SIG-M5 treated with dmso at 0.1 percent for 504 hours (cell line): ENCODE measurements around the gene OTOA.
"Not testable (repeated sequence)": the region's sequence is repeated elsewhere in the genome, so short reads cannot be mapped to it uniquely, and the experiment has no call there.

ENCODE experiments used
- DNase-seq: peaks from one replicate; lab custom pipeline; 2025; ENCODE audit not compliant: unreplicated experiment; lab: John Stamatoyannopoulos, UW

Gene OTOA

DNA sequence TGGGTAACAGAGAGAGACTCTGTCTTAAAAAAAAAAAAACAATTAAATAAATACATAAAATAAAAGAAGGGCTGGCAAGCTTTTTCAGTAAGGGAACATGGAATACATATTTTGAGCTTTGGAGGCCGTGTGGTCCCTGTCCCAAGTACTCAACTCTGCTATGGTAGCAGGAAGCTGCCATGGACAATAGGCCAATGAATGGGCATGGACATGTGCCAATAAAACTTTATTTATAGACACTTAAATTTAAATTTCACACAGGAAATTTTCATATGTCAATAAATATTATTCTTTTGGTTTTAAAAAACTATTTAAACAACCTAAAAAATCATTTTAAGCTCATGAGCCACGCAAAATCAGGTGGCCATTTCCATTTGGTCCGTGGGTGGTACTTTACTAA, 3.8 kb downstream of the OTOA start:
- DNase-seq = no peak

GRCh38 chr16:21673469-21673868, 9.7 kb downstream of the OTOA start:
- no peak for DNase-seq

- not testable (repeated sequence) for DNase-seq
Observed at GRCh38 chr16:21674456-21674855, 10.7 kb downstream of the OTOA start.

DNA sequence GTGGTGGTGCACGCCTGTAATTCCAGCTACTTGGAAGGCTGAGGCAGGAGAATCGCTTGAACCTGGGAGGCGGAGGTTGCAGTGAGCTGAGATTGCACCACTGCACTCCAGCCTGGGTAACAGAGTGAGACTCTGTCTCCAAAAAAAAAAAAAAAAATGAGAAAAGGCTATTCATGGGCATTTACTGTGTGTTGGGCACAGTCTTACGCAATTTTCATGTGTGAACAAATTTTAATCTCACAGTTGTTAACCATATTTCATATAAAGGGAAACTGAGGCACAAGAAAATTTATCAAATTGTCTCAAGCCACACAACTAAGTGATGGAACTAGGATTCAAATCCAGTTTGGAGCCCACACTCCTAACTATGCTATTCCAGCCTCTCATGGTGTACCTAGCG, 16.9 kb downstream of the OTOA start:
- not testable (repeated sequence) for DNase-seq

GRCh38 chr16:21683184-21683583, 19.4 kb downstream of the OTOA start:
- DNase-seq = no peak

GRCh38 chr16:21684199-21684598, 20.4 kb downstream of the OTOA start:
- DNase-seq = no peak

GRCh38 chr16:21685034-21685455, 21.3 kb downstream of the OTOA start:
- no peak for DNase-seq

DNA sequence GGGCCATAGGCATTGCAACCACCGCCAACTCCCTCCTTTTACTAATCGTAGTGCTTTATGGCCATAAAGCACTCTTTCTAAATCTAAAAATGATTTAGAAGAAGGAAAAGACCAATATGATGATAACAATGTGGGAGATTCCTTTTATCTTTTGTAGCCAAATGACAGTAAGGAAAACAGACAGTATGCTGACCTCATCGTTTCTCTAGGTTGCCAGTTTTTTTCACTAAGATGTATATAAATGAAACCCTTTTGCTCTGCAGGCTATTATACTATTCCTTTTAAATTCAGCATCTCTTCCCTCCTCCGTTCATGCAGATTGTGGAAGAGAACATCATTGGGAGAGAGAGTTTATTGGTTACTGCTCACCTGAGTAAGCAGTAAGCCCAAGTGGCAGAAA, 25.3 kb downstream of the OTOA start:
- DNase-seq = no peak

- not testable (repeated sequence) for DNase-seq
Observed at GRCh38 chr16:21690967-21691366, 27.2 kb downstream of the OTOA start.

GRCh38 chr16:21694609-21695008, 30.8 kb downstream of the OTOA start:
- no peak for DNase-seq

DNA sequence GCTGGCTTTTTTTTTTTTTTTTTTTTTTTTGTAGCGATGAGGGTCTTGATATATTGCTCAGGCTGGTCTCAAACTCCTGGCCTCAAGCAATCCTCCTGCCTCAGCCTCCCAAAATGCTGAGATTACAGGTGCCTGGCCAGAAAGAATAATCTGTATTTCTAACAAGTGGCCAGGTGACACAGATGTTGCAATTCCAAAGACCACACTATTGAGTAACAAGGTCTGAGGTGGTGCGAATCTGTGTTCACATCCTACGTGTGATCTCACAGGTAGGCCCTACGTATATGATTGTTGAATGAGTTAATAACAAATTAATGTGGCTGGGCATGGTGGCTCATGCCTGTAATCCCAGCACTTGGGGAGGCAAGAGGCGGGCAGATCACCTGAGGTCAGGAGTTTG, 33.3 kb downstream of the OTOA start:
- DNase-seq = no peak

DNA sequence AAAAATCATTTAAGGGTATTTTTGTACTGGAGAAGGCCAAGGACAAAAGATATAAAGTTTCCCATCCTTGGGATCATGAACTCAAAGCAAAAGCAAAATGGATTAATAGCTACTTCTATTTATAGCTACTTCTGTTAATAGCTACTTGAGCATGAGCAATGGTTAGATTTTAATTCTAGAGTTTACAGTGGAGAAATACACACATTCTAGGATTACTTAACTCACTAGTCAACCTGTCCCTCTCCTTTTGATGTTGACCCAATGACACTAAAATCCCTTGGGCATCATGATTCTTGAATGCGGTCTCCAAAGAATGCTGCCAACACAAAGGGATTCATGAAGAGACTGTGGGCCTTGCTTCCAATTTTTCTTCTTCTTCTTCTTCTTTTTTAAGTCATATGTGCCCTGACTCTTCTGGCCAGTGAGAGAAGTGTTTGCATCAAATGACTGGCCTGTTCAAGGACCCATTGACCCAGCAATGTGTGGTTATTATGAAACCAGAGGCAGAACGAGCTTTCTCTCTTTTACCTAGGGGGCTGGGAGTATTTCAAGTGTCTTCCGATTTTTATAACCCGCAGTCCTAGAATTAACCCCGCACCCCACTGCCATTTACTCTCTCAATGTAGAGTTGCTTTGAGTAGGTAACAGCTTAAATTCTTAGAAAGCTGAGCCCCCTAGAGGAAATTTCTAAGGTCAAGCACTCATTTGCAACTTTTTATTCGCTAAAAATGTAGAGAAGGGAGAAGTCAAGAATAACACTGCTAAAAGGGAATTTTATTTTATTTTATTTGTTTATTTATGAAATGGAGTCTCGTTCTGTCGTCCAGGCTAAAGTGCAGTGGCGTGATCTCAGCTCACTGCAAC, 34.6 kb downstream of the OTOA start:
- no peak for DNase-seq

DNA sequence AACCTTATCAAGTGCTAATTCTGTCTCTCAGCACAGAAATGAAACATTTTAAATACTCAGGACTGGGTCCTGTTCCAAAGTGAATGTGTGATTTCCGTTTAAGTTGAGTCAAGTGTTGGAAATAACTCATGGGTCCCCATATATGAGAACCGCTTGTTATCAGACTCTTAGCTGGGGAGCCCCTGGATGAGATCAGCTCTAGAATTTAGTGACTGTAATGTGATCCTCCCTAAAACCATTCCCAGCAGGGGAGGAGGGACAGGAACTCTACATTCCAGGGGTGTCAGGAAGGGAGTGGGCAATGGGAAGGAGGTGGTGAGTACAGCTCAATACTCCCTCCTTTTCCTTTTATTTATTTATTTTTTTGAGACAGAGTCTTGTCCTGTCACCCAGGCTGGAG, 37.5 kb downstream of the OTOA start:
- DNase-seq = no peak

GRCh38 chr16:21702276-21702675, 38.5 kb downstream of the OTOA start:
- DNase-seq = no peak

GRCh38 chr16:21703156-21703555, 39.4 kb downstream of the OTOA start:
- no peak for DNase-seq

DNA sequence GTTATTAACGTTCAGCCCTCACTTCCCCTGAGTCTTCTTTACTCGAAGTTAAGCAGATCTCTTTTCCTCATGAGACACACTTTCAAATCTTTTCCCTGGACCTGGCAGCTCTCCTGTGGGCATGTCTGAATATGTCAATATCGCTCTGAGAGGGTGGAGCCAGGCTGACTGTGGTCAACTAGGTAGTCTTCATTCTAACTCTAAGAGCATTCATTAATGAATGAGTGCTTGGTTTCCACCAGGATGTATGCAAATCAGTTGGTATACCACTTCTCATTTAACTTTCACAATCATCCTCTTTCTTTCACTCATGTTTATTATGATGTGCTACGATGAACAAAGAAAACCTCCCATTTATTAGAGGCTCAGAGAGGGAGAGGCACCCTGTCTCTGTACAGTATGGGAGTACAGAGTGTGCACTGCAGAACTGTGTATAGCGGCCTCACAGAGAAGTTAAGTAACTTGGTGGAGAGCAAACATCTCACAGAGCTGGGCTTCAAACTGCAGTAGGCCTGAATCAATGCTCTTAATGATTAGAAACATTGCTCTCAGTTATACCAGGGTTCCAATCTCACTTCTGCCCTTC, 39.9 kb downstream of the OTOA start:
- no peak for DNase-seq

- DNase-seq = no peak
Observed at GRCh38 chr16:21704266-21704665, 40.5 kb downstream of the OTOA start.

- no peak for DNase-seq
Observed at GRCh38 chr16:21704733-21705132, 41.0 kb downstream of the OTOA start.

GRCh38 chr16:21708533-21709115, 44.9 kb downstream of the OTOA start:
- DNase-seq = peak; percentile 64

DNA sequence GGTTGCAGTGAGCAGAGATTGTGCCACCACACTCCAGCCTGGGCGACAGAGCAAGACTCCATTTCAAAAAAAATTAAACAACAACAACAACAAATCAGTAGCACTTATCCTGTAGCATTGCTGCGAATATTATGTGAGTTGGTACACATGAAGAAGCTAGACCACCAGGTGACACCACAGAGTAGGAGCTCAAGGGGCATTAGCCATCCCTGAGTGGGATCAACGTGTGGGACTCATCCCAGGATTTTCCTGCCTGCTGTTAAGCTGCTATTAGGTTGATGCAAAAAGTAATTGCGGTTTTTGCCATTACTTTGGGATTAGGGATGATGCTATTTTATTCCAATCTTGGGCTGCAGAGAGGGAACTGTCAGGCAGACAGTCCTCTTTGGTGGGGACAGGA, 47.2 kb downstream of the OTOA start:
- no peak for DNase-seq

DNA sequence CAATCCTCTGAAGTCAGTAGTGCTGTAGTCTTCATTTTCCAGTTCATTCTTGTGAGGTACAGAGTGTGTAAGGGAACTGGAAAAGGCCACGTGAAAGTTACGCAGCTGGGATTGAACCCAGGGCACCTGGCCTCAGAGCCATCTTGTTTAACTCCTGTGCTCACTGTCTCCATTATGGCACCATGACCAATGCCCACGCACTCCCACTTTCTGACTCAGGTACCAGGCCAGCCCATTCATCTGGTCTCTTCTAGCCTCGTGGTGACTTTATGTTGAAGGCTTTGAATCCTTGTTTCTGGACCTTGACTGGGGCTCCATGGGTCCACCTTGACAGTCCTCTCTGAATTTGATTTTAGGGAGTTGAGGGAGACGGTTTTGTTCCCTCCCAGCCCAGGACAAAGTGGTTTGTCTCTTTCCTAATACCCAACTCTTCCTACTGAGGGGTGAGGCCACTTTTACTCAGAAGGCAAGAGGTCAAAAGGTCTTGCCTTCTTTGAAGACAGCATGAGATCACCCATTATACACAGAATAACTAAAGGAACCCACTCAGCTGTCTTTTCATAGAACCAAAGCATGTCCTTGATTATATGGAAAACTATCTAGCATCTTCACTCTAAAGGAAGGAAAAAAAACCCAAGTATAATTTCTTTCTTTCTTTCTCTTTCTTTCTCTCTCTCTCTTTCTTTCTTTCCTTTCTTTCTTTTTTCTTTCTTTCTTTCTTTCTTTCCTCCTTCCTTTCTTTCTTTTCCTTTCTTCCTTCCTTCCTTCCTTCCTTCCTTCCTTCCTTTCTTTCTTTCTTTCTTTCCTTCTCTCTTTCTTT, 50.0 kb downstream of the OTOA start:
- DNase-seq = no peak

DNA sequence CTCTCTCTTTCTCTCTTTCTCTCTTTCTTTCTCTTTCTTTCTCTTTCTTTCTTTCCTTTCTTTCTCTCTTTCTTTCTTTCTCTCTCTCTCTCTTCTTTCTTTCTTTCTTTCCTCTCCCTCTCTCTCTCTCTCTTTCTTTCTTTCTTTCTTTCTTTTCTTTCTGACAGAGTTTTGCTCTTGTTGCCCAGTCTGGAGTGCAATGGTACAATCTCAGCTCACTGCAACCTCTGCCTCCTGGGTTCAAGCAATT, 50.5 kb downstream of the OTOA start:
- DNase-seq = not testable (repeated sequence)
